GM12875 (cell line): ENCODE measurements around the gene TLCD3B.
A peak's percentile ranks its signal among the peaks of the same experiment; 100 is the strongest.

Experiments
- H3K4me3 ChIP-seq: one replicate; pipeline ENCODE4 v1.5.1; 2011; ENCODE audit warnings: low read depth, low read length, control low read depth
- TF ChIP-seq, protein P1 (sequence below): IDR thresholded peaks from 2 replicates; pipeline ENCODE4 v1.5.1; 2011; ENCODE audit warnings: low read depth, mild to moderate bottlenecking, control low read depth, inconsistent platforms, low read length, moderate library complexity, borderline replicate concordance; ENCODE audit not compliant: insufficient read depth

The TLCD3B gene

DNA sequence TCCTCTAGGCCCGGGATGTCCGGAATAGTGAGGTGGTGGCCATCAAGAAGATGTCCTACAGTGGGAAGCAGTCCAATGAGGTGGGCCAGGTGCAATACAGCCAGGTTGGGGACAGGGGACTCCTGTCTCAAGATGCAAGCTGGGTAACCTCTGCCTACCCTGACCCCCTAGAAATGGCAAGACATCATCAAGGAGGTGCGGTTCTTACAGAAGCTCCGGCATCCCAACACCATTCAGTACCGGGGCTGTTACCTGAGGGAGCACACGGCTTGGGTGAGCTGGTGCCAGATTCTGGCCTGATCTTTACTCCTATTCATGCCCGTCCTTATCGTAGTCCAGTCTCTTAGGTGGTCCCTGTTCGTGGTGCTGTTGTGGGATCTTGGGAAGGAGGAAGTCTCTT is 53.0 kb downstream of the TLCD3B start:
- H3K4me3 ChIP-seq, result no peak overlapping the region
- TF ChIP-seq, protein P1, sequence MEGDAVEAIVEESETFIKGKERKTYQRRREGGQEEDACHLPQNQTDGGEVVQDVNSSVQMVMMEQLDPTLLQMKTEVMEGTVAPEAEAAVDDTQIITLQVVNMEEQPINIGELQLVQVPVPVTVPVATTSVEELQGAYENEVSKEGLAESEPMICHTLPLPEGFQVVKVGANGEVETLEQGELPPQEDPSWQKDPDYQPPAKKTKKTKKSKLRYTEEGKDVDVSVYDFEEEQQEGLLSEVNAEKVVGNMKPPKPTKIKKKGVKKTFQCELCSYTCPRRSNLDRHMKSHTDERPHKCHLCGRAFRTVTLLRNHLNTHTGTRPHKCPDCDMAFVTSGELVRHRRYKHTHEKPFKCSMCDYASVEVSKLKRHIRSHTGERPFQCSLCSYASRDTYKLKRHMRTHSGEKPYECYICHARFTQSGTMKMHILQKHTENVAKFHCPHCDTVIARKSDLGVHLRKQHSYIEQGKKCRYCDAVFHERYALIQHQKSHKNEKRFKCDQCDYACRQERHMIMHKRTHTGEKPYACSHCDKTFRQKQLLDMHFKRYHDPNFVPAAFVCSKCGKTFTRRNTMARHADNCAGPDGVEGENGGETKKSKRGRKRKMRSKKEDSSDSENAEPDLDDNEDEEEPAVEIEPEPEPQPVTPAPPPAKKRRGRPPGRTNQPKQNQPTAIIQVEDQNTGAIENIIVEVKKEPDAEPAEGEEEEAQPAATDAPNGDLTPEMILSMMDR, result no peak

DNA sequence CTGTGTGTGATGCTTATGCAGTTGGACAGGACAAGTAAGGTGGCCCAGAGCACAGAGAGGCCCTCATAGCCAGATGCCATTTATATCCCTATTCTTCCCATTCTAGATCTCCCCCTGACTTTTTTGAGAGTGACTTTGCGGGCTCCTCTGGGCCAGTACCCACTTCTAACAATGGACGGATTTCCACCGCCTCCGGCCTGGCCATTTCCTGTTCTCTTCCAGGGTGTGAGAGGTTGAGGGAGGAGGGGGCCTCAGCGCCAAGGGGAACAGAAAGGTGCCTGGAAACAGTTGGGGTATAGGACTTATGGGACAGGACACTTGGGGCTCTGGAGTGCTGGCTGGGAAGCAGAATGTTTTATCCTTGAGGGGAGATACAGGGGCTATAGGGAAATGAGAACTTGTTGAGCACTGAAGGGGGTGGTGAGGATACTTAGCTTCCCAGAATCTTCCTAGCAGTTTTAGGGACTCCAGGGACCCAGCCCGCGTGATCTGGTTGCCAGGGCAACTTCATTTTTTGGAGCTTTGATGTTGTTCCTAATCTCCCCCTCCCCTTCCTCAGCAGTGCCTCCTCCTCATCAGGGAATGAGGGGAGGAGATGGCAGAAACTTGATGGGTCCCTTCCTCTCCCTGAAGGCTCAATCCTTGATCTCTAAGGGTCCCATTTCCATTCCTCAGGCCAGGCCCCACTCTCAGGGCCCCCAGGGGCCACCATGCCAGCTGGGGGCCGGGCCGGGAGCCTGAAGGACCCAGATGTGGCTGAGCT is 53.8 kb downstream of the TLCD3B start:
- TF ChIP-seq, protein P1, result no peak
- no peak overlapping the region for H3K4me3 ChIP-seq

DNA sequence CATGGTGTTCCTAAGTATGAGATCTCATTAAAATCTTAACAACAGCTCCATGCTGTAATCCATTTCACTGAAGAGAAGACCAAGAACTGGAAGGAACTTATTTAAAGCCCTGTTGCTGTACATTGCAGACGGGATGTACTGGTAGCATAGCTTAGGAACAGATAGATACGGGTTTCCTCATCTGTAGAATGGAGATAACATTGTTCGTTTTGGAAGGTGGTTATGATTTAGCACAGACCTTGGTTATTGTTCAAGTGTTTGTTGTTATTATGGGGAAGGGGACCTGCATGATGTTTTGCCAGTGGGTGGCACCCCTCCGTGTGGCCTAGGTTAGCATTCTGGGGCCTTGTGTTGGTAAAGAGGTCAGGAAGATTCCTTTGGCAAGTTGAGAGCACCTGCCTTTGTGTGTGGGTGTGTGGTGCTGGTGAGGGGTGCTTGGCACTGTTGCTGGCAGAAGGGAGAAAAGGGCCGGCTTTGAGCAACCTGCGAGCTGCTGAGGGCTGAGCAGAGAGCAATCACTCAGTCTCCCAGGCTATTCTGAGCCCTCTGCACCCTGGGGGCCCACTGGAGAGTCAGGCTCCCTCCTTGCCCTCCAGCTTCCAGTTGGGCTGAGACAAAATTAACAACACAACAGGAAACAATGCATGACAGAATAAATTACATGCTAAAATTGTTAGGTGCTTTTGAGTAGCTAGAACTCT is 55.1 kb downstream of the TLCD3B start:
- peak overlapping the region; percentile 10 for H3K4me3 ChIP-seq
- TF ChIP-seq, protein P1, result no peak

DNA sequence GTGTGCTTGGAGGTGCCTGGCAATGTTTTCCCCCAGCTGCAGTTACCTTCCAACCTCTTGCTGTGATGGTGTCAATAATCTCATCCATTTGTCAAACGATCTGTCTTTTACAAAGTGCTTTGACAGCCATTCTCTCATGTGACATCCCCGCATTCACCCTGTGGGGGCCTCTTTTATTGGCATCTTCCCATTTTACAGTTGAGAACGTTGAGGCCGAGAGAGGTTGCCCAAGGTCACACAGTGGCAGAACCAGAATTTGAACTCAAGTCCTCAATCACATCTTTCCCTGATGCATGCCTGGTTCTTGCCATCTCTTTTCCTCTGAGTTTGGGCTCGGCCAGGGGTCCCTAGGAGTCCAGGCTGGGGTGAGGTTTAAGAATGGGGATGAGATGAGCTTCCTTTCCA is 55.9 kb downstream of the TLCD3B start:
- peak overlapping the region; percentile 77 for H3K4me3 ChIP-seq
- TF ChIP-seq, protein P1, result no peak
